HG03139 (cell line): Measurements from ENCODE around the gene FAM83B.
"Not testable (repeated sequence)": the region's sequence is repeated elsewhere in the genome, so short reads cannot be mapped to it uniquely, and the experiment has no call there.

Source experiments
- ATAC-seq: cut with Tn5 transposase; IDR thresholded peaks from one replicate; pipeline ENCODE4 v1.9.1; 2021; ENCODE audit not compliant: unreplicated experiment

Gene FAM83B

DNA sequence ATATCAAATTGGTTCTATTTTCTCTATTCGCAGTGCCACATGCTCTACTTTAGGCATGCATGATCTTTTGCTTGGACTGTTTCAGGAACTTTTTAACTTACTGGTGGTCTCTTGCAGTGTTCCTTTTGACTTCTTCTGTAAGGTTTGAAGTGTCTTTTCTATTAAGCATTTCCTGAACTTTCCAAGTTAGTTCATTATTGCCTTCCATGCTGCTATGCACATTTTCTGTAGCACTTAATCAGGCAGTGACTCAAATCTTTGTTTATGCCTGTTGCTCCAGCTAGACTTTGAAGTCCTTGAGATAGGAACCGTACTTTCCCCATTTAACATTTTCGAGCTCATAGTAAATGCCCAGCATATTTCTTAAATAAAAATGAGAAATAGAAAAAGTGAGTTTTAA is 52.2 kb downstream of the FAM83B start:
- no peak for ATAC-seq

- ATAC-seq: no peak
Measured at GRCh38 chr6:54899442-54899841, 52.9 kb downstream of the FAM83B start.

DNA sequence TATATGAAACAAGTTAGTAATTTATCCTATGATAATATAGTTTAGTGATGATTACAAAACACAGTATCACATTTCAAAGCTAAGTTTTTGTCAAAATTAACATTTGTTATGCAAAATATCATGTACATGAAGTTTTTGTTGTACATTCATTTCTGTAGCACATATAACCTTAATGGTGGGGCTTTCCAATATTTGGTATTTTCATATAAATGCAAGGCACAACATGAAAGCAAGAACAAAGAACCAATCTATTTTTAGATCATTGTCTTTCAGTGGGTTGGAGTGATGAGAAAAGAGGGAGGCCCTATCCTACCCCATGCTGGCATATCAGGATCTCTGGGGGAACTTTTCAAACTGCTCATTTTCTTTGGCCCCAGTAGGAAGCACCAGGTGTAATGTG is 53.4 kb downstream of the FAM83B start:
- ATAC-seq: no peak

- ATAC-seq: no peak
Measured at GRCh38 chr6:54900666-54901065, 54.1 kb downstream of the FAM83B start.

- no peak for ATAC-seq
Measured at GRCh38 chr6:54903884-54904283, 57.3 kb downstream of the FAM83B start.

- no peak for ATAC-seq
Measured at GRCh38 chr6:54907355-54907754, 60.8 kb downstream of the FAM83B start.

DNA sequence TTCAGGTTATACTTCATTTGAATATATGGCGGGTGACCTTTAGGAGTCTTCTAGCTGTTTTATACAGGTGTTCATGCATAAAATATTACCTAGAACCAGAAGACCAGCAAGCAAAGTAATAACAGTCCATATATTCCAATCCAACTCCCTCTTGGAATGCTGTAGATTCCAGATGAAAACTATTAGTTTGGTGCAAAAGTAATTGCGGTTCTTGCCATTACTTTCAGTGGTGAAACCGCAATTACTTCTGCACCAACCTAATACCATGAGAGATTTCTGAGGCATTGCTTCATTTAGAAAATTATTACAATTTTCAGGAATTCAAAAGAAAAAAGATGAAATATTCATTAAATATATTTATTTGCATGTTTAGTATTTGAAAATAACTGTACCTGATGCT is 62.6 kb downstream of the FAM83B start:
- ATAC-seq: no peak

- ATAC-seq: no peak
Measured at GRCh38 chr6:54910431-54910884, 63.9 kb downstream of the FAM83B start.

DNA sequence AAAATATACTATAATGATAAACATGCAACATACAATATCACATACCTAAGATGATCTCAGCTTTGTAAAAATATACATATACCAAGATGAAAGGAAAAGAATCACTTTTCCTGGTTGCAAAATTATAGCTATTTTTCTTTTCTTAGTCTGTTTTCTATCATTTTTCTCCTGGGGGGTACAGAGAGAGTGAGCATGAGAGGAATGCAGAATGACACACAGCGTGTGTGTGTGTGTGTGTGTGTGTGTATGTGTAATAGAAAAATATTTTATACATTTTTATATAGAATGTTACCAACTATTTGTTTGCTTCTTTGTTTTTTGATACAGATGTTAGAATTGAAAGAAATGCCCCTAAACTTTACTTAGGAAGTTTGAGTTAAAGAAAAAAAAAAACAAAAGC is 64.3 kb downstream of the FAM83B start:
- ATAC-seq: no peak

DNA sequence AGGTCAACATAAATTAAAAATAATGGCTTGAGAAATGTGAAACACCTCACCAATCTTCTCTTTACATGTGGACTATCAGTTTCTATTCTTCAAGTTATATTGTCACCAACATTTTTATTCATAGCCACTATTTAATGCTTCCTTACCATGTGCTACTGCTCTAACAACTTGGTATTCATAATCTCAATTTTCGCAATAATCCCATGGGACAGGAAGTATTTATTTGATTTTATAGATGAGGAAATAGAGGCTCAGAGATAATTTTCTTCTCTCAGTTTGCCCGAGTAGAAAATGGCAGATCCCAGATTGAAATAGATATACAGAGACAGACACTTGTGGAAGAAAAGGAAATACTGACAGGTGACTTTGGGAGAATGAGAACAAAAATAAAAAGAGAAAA is 66.6 kb downstream of the FAM83B start:
- no peak for ATAC-seq

- ATAC-seq: no peak
Measured at GRCh38 chr6:54916858-54917257, 70.3 kb downstream of the FAM83B start.

GRCh38 chr6:54920628-54921027 is 74.1 kb downstream of the FAM83B start:
- no peak for ATAC-seq

DNA sequence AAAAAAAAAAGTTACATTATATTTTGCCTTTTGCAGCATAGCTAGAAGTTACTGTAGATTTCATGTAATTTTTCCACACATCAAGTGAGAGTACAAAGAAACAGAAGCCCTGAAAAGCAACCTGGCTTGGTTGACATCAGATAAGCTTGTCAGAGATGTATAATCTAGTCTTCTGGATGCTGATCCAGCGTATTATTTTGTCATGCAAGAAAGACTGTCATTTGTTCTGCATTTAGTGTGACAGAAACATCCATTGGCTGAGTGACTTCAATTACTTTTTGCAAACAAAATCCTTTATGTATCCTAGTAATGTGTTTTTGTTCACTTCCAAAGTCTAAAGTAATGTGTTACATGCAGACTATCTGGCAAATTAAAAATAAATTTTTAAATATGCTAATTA is 75.3 kb downstream of the FAM83B start:
- no peak for ATAC-seq

DNA sequence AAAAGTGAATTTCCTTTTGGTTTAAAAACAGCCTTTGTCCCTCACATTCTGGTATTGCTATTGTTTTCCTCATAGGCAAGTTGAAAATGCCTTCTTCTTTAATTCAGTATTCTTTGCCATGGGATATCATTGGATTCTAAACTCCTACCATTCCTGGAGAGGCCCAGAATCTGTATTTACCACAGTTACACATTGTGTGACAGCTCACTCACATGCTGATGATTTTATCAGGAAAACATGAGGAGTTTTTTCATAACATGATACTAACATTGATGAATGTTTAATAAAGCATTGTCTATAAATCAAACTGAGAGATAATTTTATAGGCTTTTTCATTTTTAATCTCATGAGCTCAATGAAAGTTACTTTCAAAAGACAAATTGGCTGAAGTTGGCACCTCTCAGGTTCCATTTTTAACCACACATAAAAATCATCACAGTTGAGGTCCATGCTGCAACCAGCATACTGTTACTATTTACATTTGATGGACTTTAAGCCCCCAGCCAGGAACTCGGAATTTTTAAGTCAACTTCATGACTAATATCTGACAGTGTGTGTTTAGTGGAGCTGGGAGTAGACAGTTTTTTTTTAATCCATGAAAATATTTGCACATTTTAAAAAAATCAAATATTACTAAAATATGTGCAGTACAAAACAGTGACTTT is 82.8 kb downstream of the FAM83B start:
- no peak for ATAC-seq

DNA sequence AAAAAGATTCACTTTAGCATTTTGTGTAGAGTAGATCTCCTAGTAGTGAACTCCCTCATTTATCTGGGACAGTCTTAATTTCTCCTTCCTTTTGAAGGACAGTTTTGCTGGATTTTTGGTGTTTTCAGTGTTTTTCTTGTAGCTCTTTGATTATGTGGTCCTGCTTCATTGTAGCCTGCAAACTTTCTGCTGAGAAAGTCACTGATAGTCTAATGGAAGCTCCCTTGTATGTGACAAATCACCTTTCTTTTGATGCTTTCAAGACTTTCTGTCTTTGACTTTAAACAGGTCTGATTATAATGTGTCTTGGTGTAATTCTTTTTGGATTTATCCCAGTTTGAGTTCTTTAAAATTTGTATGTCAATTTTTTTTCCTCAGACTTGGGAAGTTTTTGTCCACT is 86.1 kb downstream of the FAM83B start:
- no peak for ATAC-seq

DNA sequence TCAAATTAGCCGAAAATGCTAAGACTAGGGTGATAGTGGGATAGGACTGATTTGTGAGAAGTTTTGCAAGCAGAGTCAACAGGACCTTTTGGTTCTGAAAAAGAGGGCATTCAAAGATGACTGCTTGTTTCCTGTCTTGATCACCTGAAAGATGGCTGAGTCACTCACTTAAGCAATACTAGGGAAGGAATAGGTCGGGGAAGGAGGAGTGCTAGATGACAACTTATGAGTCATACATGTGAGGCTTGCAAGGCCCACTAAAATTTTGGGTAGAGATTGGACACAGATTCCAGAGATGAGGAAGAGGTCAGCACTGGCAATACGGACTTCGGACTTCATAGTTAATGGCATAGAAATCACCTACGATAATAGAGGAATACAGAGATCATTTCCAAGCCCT is 89.2 kb downstream of the FAM83B start:
- ATAC-seq: no peak

DNA sequence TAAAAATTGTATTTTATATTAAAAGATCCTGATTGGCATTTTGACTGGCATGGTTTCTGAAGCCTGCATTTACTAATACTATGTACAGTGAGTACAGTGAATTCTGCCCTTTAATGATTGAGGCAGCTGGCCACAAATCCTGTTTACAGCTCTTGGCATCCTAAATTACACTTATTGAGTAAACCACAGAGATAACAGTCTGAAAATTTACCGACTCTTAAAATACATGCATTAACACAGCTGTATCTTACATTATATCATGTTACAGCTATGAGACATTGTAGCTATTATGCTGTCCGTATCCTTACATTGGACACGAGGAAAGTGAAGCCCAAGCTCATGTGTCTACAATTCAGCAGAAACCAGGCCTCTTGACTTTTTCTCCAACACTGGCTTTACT is 90.8 kb downstream of the FAM83B start:
- ATAC-seq: no peak

DNA sequence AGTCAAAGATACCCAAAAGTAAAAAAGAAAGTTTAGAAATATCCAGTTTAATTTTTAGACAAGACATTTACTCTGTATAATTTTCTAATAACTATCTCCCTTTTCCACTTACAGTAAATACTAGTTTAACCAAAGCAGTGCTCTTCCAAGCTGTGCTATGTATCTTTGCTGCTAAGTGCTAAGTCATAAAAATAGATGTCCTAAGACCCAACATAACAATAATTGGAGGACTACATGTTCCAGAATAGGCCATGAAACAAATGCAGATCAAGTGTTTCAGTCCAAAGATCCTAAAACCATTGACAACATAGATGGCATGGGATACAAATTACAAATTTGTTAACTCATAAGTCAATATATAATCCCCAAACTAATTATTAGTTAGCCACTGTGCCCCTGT is 111.1 kb downstream of the FAM83B start:
- no peak for ATAC-seq

GRCh38 chr6:54958446-54958845 is 111.9 kb downstream of the FAM83B start:
- no peak for ATAC-seq

- no peak for ATAC-seq
Measured at GRCh38 chr6:54959820-54960219, 113.2 kb downstream of the FAM83B start.

GRCh38 chr6:54961372-54961771 is 114.8 kb downstream of the FAM83B start:
- not testable (repeated sequence) for ATAC-seq

- ATAC-seq: no peak
Measured at GRCh38 chr6:54970337-54970736, 123.8 kb downstream of the FAM83B start.

DNA sequence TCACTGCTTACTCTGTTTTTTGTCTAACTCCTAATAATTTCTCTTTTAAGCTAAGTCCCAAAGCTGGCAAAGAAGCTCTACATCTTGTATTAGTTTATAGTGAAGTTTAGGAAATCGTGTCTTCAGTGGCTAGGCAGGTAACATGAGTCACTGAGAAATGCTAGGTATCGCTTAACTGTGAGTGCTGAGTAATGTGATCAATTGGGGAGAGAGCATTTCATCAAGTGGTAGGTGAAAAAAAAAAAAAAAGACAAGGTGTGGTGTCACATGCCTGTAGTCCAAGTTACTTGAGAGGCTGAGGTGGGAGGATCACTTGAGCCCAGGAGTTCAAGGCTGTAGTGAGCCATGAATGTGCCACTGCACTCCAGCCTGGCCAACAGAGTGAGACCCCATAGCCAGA is 125.3 kb downstream of the FAM83B start:
- no peak for ATAC-seq
